ENCODE results near the gene CTNND2.

GRCh38 chr5:11594021-11594420 is 310.2 kb downstream of the CTNND2 start:
- TF ChIP-seq EZH2 (IDR thresholded peaks at IDR 0.05; ENCODE audit: borderline replicate concordance, low read depth, low read length, poor library complexity, severe bottlenecking): no peak
- no peak for TF ChIP-seq CTCF (conservative IDR thresholded peaks at IDR 0.05; ENCODE audit: low read depth, low read length)

Data from A673 (cell line).